WI38 (cell line): Measurements from ENCODE around the gene HNRNPA2B1.
A peak's percentile ranks its signal among the peaks of the same experiment; 100 is the strongest.
"Not testable (repeated sequence)": the region's sequence is repeated elsewhere in the genome, so short reads cannot be mapped to it uniquely, and the experiment has no call there.

Source experiments
- H3K4me3 ChIP-seq: 2 replicates; pipeline ENCODE4 v1.5.1; 2011; ENCODE audit warnings: low read depth, mild to moderate bottlenecking, control low read depth, low read length
- TF ChIP-seq, protein P1 (sequence below): IDR thresholded peaks from 2 replicates; pipeline ENCODE4 v1.5.1; 2012; ENCODE audit warnings: low read depth, mild to moderate bottlenecking, control low read depth, low read length

HNRNPA2B1 gene

DNA sequence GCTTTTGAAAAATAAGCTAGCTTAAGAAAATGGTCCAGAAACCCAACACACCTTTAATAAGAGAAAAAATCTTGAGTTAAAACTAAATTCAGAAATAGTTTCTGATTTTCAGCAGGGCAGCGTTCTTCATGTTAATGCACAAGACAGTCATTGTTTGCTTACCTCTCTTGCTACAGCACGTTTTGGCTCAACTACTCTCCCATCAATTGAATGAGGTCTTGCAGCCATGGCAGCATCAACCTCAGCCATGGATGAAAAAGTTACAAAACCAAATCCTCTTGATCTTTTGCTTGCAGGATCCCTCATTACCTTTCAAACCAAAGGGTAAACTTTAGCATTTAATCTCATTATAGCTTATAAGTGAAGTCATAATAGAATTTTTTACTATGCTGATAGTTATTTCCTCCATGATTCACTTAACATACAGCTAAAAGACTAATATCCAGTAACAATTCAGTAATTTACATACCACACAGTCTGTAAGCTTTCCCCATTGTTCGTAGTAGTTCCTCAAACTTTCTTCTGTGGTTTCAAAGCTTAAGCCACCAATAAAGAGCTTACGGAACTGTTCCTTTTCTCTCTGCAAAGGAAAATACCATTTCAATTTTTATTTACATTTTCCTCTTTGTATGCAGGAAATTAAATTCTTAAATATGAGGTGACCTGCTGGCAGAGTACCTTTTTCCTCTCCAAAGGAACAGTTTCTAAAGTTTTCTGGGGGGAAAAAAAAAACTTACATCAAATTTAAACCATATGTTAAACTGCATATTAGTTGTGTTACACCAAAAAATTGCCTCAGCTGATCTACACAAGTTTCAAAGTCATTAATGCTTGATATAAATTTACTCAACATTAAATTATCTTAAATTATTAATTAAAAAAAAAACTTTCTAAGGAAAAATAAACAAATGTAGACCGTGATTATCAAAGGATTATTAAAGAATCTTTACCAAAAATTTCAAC is 3.1 kb downstream of the HNRNPA2B1 start:
- peak overlapping the region; percentile 100 for H3K4me3 ChIP-seq
- TF ChIP-seq, protein P1, sequence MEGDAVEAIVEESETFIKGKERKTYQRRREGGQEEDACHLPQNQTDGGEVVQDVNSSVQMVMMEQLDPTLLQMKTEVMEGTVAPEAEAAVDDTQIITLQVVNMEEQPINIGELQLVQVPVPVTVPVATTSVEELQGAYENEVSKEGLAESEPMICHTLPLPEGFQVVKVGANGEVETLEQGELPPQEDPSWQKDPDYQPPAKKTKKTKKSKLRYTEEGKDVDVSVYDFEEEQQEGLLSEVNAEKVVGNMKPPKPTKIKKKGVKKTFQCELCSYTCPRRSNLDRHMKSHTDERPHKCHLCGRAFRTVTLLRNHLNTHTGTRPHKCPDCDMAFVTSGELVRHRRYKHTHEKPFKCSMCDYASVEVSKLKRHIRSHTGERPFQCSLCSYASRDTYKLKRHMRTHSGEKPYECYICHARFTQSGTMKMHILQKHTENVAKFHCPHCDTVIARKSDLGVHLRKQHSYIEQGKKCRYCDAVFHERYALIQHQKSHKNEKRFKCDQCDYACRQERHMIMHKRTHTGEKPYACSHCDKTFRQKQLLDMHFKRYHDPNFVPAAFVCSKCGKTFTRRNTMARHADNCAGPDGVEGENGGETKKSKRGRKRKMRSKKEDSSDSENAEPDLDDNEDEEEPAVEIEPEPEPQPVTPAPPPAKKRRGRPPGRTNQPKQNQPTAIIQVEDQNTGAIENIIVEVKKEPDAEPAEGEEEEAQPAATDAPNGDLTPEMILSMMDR, result no peak

DNA sequence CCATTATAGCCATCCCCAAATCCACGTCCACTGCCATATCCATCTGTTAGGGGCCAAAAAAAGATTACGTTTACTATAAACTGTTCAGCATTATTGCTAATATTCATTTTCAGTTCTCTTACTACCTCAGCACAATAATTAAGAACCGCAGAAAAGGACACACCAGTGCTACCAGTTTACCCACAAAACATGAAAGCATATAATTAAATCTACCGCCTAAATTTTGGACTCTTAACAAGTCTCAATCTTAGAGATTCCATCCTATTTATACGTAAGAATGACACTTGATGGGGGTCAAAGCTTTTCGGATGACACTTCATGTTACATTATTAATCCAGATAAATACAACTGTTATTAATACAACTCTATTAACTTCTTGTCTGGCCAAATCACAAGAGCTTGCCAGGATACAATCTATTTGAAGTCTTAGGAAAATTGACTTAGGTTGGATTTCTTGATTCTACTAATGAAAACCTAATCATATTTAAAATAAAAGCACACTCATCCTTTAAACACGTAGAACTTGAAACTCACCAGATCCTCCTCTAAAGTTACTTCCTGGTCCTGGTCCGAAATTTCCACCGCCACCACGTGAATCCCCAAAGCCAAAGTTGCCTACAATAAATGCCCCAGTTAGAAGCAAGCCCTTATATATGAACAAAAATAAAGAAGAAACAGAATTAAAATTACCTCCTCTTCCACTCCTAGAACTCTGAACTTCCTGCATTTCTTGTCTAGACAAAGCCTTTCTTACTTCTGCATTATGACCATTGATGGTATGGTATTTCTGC is 4.5 kb downstream of the HNRNPA2B1 start:
- TF ChIP-seq, protein P1, result no peak
- no peak overlapping the region for H3K4me3 ChIP-seq

DNA sequence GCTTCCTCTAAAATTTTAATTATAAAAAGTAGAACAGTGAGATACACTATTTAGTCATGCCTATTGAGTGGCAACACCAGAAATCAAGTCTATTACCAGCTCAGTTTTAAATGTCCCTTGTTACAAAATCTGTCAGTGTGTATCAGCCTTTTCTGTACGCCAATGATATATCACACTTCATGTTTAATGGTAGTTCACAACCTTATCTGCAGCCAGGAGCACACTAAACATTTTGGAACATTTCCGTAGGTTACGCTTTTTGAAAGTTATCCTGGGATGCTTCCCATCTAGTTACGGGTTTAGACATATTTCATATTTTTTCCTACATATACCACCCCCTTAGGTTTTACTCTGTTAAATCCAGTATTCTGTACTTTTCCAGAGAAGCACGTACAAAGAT is 5.4 kb downstream of the HNRNPA2B1 start:
- TF ChIP-seq, protein P1, result no peak
- H3K4me3 ChIP-seq, result no peak overlapping the region

DNA sequence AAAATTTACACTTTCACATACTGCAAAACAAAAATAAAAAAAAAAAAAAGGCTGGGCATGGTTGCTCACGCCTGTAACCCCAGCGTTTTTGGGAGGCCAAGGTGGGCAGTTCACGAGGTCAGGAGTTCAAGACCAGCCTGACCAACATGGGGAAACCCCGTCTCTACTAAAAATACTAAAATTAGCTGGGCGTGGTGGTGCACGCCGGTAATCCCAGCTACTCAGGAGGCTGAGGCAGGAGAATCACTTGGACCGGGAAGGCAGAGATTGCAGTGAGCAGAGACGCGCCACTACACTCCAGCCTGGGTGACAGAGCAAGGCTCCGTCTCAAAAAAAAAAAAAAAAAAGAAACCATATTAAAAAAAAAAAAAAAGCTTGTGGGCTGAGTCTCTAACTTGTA is 5.8 kb downstream of the HNRNPA2B1 start:
- H3K4me3 ChIP-seq, result not testable (repeated sequence)

DNA sequence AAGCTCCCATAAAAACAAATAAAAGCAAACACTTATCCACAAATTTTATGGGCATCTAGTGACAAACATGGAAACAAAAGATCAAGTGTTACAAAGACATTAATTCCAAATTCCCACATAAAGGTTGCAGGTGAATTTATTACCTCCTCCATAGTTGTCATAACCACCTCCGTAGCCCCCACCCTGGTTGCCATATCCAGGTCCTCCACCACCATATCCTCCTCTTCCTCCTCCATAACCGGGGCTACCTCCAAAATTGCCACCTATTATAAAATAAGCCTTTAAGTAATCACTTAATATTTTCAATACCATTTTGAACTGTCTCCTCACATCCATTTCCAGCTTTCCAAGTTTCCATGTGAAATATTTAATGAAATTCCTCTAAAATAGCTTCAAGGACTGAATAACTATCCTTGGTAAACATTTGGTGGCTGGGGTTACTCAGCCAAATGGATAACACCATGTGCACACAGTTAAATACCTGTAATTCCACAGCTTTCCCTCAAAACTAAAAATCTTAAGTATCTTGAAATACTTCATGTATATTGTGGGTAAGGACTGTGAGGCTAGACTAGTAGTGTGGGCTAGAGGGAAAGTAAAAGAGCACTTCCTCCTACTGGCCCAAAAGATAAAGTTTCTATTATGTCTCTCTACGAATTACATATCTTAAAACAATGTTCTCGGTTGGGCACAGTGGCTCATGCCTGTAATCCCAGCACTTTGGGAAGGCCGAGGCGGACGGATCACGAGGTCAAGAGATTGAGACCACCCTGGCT is 6.9 kb downstream of the HNRNPA2B1 start:
- H3K4me3 ChIP-seq, result no peak overlapping the region
- TF ChIP-seq, protein P1, result no peak

DNA sequence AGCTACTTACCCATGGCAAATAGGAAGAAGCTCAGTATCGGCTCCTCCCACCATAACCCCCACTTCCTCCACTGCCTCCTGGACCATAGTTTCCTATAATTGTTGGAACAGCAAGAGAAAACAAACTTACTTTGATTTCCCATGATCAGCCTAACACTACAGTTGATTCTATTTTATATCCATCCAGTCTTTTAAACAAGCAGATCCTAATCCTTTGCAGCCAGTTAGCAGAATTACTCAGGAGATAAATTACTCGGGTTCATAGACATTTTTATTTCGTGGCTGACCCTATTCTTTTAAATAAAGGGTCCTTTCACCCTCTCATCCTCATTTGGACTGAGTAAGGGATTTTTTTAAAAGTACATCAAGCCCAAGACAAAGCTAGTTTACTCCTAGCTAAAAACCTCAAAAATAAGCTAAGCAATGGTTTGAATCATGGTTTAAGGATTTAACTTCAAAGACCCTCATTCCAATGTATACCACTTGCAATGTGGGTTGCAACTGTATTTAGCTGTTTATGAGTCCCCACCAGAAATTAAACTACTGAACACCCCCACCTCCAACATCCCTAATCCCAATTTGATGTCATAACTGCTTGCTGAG is 8.0 kb downstream of the HNRNPA2B1 start:
- no peak overlapping the region for H3K4me3 ChIP-seq

More for the DNA sequence above, 8.0 kb downstream of the HNRNPA2B1 start:
- TF ChIP-seq, protein P1, result no peak
